ENCODE measurements around the gene DOCK3.

DOCK3 gene

DNA sequence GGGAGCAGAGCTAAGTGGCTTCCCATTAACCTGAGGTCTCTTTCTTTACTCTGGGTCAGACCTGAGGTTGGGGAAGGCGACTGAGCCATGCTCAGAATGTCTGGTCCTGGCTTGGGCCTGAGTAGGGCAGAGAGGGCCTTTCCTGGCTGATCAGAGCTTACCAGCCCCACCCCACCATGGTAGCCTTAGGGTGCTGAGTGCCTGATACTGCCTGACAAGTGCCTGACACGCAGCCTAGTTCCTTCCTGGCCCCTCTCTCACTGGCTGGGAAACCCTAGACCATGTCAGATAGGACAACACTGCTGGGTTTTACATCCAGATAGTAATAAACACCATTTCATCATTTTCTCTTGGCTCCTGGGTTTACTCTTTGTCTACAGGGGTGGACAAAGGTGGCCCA, 25.8 kb upstream of the DOCK3 start:
- TF ChIP-seq PAX5 (IDR thresholded peaks at IDR 0.05; ENCODE audit: insufficient read depth, low read length, severe bottlenecking) (no peak), POLR2A (IDR thresholded peaks at IDR 0.05; ENCODE audit: low read depth, low read length) (no peak), POU2F2 (IDR thresholded peaks at IDR 0.05; ENCODE audit: low read depth, low read length) (no peak)
- no peak for DNase-seq (ENCODE audit: insufficient read length, low spot score)
- FAIRE-seq = no peak

DNA sequence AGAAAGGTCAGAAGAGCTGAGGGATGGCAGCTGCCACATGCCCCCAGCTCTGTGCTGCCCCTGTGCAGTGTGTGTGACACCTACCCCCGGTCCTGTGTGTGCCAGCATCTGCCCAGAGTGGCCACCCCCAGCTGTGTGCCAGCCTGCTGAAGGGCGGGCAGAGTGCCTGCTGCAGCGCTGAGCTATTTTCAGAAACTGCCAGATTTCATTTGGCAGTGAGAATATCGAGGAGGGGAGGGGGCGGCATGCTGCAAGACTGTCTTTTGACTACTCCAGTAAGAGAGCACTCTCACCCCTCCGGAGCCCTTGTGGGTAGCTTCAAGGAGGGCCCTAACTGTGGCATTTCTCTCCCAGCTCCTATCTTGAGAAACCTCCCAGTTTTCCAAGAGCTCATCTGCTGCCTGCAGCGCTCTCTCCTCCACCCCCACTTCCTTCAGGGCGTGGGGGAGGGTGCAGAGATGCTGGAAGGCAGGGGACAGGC, 25.2 kb upstream of the DOCK3 start:
- DNase-seq (ENCODE audit: insufficient read length, low spot score) (no peak), FAIRE-seq (no peak)

DNA sequence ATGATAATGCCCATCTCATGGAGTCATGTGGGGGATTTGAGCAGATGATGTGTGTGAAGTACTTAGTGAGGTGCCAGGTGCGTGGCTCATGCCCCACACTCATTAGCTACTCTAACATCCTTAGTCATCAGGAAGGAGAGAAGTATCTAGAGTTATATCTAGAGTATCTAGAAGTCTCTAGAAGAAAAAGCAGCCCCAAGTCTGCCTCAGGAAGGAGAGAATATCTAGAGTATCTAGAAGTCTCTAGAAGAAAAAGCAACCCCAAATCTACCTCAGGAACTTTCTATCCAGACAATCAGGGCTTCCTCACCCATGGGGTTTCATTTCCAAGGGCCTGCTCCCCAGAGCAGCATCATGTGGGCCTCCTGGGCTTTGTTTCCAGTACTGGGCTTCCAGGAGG, 24.7 kb upstream of the DOCK3 start:
- FAIRE-seq (no peak), DNase-seq (ENCODE audit: insufficient read length, low spot score) (no peak)
- TF ChIP-seq SPI1 (IDR thresholded peaks at IDR 0.05; ENCODE audit: low read depth, low read length) = no peak
- TF ChIP-seq TAF1 (IDR thresholded peaks at IDR 0.05; ENCODE audit: low read depth, low read length) = no peak
- no peak for TF ChIP-seq POLR2A (IDR thresholded peaks at IDR 0.05; ENCODE audit: low read depth, low read length)
- no peak for TF ChIP-seq POLR2AphosphoS5 (IDR thresholded peaks at IDR 0.05; ENCODE audit: low read depth, low read length)
- no peak for TF ChIP-seq PAX5 (IDR thresholded peaks at IDR 0.05; ENCODE audit: insufficient read depth, low read length, severe bottlenecking)
- no peak for TF ChIP-seq POU2F2 (IDR thresholded peaks at IDR 0.05; ENCODE audit: low read depth, low read length)

More for the DNA sequence above, 25.2 kb upstream of the DOCK3 start:
- TF ChIP-seq TAF1 (IDR thresholded peaks at IDR 0.05; ENCODE audit: low read depth, low read length) (no peak), POLR2A (IDR thresholded peaks at IDR 0.05; ENCODE audit: low read depth, low read length) (no peak), POLR2AphosphoS5 (IDR thresholded peaks at IDR 0.05; ENCODE audit: low read depth, low read length) (no peak), SPI1 (IDR thresholded peaks at IDR 0.05; ENCODE audit: low read depth, low read length) (no peak), POU2F2 (IDR thresholded peaks at IDR 0.05; ENCODE audit: low read depth, low read length) (no peak), PAX5 (IDR thresholded peaks at IDR 0.05; ENCODE audit: insufficient read depth, low read length, severe bottlenecking) (no peak)

DNA sequence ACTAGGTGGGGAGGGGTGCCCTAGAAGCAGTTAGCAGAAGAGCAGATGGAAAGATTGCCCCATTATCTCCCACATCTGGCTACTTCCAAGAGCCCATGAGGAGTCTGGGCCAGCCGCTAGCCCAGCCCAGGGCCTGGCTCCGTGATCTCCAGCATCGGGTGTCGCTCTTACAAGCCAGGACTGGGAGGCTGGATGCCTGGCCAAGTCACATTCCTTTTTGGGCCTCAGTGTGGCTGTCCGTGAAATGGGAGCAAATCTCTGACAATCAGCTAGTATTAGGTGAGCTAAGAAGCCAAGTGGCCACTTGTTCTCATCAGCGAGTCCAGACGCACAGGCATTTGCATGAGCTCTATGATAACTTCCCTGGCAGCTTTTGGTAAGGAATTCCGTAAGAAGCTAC, 23.3 kb upstream of the DOCK3 start:
- no peak for FAIRE-seq
- no peak for TF ChIP-seq POLR2AphosphoS5 (IDR thresholded peaks at IDR 0.05; ENCODE audit: low read depth, low read length)
- no peak for TF ChIP-seq POU2F2 (IDR thresholded peaks at IDR 0.05; ENCODE audit: low read depth, low read length)
- no peak for TF ChIP-seq PAX5 (IDR thresholded peaks at IDR 0.05; ENCODE audit: insufficient read depth, low read length, severe bottlenecking)
- TF ChIP-seq TAF1 (IDR thresholded peaks at IDR 0.05; ENCODE audit: low read depth, low read length) = no peak
- TF ChIP-seq SPI1 (IDR thresholded peaks at IDR 0.05; ENCODE audit: low read depth, low read length) = no peak
- no peak for TF ChIP-seq POLR2A (IDR thresholded peaks at IDR 0.05; ENCODE audit: low read depth, low read length)
- DNase-seq (ENCODE audit: insufficient read length, low spot score) = no peak

DNA sequence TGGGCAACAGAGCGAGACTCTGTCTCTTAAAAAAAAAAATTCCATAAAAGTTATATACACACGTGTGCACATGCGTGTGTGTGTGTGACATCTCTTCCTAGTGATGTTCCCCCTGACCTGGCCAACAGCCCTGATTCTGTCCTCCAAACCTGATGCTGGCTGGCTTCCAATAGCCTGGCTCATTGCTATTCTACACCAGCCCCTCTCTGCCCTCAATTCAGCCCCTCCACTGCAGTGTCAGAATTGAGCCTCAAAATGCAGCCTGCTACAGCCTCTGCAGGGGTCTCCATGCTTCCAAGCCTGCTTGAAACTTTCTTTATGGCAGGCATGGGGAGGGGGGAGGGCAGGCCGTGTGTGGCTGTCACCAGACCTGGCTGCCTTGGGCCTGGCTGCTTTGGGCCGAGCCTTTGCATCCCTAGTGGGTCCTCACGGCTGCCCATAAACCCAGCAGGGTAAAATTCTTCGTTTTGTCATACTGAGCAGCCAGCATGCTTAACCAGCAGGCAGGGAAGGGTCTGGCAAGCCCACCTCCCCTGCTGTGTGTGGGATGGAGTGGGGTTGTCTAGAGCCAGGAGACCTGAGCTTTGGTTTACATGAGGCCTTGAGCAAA, 22.7 kb upstream of the DOCK3 start:
- FAIRE-seq (no peak), DNase-seq (ENCODE audit: insufficient read length, low spot score) (no peak)
- TF ChIP-seq PAX5 (IDR thresholded peaks at IDR 0.05; ENCODE audit: insufficient read depth, low read length, severe bottlenecking) (no peak), POLR2A (IDR thresholded peaks at IDR 0.05; ENCODE audit: low read depth, low read length) (no peak), SPI1 (IDR thresholded peaks at IDR 0.05; ENCODE audit: low read depth, low read length) (no peak)

DNA sequence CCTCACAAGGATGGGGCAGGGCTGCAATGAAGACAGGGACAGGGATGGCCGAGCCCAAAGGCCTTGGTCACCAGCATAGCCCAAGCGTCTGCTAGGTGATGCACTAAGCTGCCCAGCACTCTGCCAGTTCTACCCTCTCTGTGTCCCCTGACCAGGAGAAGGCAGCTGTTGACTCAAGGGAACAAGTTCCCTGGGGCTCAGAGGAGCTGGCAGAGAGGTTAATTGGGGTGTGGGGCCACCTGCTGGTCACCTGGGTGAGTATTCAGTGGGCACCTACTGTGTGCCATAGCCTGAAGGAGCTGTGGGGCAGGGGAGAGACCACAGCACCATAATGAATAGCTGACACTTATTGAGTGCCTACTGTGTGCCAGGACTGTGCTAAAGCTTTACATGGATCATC, 22.0 kb upstream of the DOCK3 start:
- peak; percentile 68 for FAIRE-seq
- peak; percentile 36 for DNase-seq (ENCODE audit: insufficient read length, low spot score)
- TF ChIP-seq PAX5 (IDR thresholded peaks at IDR 0.05; ENCODE audit: insufficient read depth, low read length, severe bottlenecking) (no peak), POU2F2 (IDR thresholded peaks at IDR 0.05; ENCODE audit: low read depth, low read length) (no peak), TAF1 (IDR thresholded peaks at IDR 0.05; ENCODE audit: low read depth, low read length) (no peak), POLR2AphosphoS5 (IDR thresholded peaks at IDR 0.05; ENCODE audit: low read depth, low read length) (no peak)

DNA sequence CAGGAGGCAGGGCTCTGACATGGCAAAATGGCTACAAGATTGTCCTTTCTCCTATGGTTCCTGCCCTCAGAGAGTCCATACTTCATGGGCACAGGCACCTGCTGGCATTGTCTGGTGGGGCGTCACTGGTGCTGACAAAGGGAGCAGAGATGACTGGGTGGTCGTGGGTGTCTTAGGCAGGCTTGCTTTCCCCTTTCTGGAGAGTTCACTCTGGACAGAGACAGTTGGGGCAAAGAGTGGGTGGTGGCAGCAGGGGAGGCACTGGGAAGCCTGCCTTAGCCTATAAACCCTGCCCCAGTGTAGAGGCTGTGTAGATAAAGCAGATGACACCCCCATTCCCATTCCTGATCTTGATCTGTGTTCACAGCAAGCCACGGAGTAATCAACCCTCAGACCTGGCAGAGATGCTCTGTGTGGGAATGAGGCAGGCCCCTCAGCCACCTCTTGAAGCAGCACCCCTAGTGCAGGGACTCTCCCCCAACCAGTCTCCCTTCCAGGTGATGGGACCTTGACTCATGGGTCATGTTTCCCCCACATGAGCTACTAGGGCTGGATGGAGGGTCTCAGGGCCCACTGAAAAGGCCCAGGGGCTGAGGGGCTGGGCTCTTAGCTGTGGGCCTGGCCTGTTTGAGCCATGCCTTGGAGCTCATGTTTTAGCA, 20.7 kb upstream of the DOCK3 start:
- no peak for FAIRE-seq
- TF ChIP-seq TAF1 (IDR thresholded peaks at IDR 0.05; ENCODE audit: low read depth, low read length) = no peak
- TF ChIP-seq SPI1 (IDR thresholded peaks at IDR 0.05; ENCODE audit: low read depth, low read length) = no peak
- TF ChIP-seq POLR2AphosphoS5 (IDR thresholded peaks at IDR 0.05; ENCODE audit: low read depth, low read length) = no peak
- no peak for TF ChIP-seq POLR2A (IDR thresholded peaks at IDR 0.05; ENCODE audit: low read depth, low read length)
- no peak for TF ChIP-seq PAX5 (IDR thresholded peaks at IDR 0.05; ENCODE audit: insufficient read depth, low read length, severe bottlenecking)
- TF ChIP-seq POU2F2 (IDR thresholded peaks at IDR 0.05; ENCODE audit: low read depth, low read length) = no peak
- DNase-seq (ENCODE audit: insufficient read length, low spot score) = no peak

DNA sequence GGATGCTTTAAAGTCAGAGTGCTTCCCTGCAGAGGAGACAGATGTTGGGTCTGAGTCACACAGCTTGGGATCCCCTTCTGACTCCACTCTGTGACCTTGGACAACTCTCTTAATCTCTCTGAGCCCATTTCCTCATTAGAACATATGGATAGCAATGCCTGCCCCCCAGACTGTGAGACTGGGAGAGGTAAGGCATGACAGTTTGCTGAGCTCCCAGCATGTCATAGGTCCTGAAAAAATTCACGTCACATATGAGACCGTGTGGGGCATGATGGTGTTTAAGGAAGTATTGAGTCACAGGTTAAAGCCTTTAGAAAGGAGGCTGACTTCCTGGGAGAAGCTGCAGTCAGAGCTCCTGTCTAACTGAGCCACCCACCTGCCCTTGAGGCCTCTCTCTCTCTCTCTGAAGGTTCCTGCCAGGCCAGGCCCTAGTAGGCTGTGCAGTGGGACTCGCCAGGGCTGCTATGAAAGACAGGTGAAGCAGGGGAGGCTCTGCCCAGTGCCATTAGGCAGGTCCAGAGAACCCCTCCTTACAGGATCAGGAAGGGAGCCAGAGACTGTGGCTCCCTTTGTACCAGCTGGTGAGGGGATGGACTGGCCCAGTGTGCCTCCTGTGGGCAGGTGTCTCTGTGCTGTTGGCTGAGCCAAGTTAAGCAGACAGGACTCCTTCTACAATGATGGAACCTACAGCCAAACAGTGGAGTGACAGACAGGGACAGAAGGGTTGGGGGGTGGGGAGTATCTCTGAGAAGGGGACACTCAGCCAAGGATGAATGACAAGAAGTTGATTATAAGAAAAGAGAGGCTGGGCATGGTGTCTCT, 19.5 kb upstream of the DOCK3 start:
- TF ChIP-seq PAX5 (IDR thresholded peaks at IDR 0.05; ENCODE audit: insufficient read depth, low read length, severe bottlenecking) = no peak
- no peak for TF ChIP-seq POLR2A (IDR thresholded peaks at IDR 0.05; ENCODE audit: low read depth, low read length)
- TF ChIP-seq POLR2AphosphoS5 (IDR thresholded peaks at IDR 0.05; ENCODE audit: low read depth, low read length) = no peak
- TF ChIP-seq TAF1 (IDR thresholded peaks at IDR 0.05; ENCODE audit: low read depth, low read length) = no peak
- TF ChIP-seq SPI1 (IDR thresholded peaks at IDR 0.05; ENCODE audit: low read depth, low read length) = no peak
- TF ChIP-seq POU2F2 (IDR thresholded peaks at IDR 0.05; ENCODE audit: low read depth, low read length) = no peak

DNA sequence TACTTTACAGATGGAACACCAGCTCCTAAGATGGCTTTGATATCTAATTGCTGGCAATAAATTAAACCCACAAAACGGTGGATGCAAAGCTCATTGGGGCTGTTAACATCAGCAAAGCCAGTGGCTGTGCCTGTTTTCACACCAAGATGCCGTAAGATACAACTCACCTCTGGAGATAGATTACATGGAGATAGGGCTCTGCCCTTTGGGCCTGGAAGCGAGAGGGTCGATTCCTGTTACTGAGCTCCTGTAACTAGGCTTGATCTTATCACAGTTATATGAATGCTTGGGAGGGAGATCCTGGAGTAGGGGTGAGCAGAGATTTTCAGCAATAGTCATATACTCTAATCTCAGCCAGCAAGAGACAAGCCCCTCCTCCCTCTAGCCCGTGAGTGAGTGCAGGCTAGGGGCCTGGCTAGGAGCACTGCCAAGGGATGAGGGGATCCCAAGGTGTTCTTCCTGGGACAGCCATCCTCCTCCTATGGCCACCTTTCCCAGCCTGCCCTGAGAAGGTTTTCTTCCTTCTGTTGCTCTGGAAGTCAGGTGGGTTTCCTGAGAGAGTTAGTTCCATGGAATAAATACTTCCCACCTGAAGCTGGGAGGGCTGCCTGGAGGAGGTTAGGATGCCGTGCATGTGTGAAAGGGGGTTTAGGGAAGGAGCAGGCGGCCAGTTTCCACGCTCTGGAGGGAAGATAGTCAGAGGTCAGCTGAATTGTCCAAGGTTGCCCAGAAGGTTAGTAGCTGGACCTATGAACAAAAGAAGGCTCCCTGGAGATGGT, 18.1 kb upstream of the DOCK3 start:
- TF ChIP-seq POLR2A (IDR thresholded peaks at IDR 0.05; ENCODE audit: low read depth, low read length) (no peak), POU2F2 (IDR thresholded peaks at IDR 0.05; ENCODE audit: low read depth, low read length) (no peak), POLR2AphosphoS5 (IDR thresholded peaks at IDR 0.05; ENCODE audit: low read depth, low read length) (no peak)
- DNase-seq (ENCODE audit: insufficient read length, low spot score) = no peak
- no peak for FAIRE-seq

More for the DNA sequence above, 19.5 kb upstream of the DOCK3 start:
- DNase-seq (ENCODE audit: insufficient read length, low spot score) (no peak), FAIRE-seq (no peak)

Measured in GM12891 (cell line).